HG03064 (cell line): Measurements from ENCODE around the gene GRAPL.
"Not testable (repeated sequence)": the region's sequence is repeated elsewhere in the genome, so short reads cannot be mapped to it uniquely, and the experiment has no call there.

Source experiments
- ATAC-seq: cut with Tn5 transposase; IDR thresholded peaks from one replicate; pipeline ENCODE4 v1.9.1; 2021; ENCODE audit warnings: low read depth; ENCODE audit not compliant: unreplicated experiment

Gene GRAPL

GRCh38 chr17:19136138-19136537 is 8.7 kb downstream of the GRAPL start:
- ATAC-seq, result not testable (repeated sequence)

GRCh38 chr17:19136605-19137004 is 9.2 kb downstream of the GRAPL start:
- ATAC-seq, result not testable (repeated sequence)

GRCh38 chr17:19137959-19138358 is 10.6 kb downstream of the GRAPL start:
- not testable (repeated sequence) for ATAC-seq

GRCh38 chr17:19141366-19142155 is 14.2 kb downstream of the GRAPL start:
- not testable (repeated sequence) for ATAC-seq

GRCh38 chr17:19142419-19142818 is 15.0 kb downstream of the GRAPL start:
- not testable (repeated sequence) for ATAC-seq

GRCh38 chr17:19143097-19143777 is 15.8 kb downstream of the GRAPL start:
- not testable (repeated sequence) for ATAC-seq

GRCh38 chr17:19144373-19144772 is 17.0 kb downstream of the GRAPL start:
- not testable (repeated sequence) for ATAC-seq

GRCh38 chr17:19145471-19145870 is 18.1 kb downstream of the GRAPL start:
- not testable (repeated sequence) for ATAC-seq

- ATAC-seq, result not testable (repeated sequence)
Measured at GRCh38 chr17:19150678-19151615, 23.6 kb downstream of the GRAPL start.

GRCh38 chr17:19157628-19158027 is 30.2 kb downstream of the GRAPL start:
- not testable (repeated sequence) for ATAC-seq

- ATAC-seq, result not testable (repeated sequence)
Measured at GRCh38 chr17:19158478-19158877, 31.1 kb downstream of the GRAPL start.

- ATAC-seq, result not testable (repeated sequence)
Measured at GRCh38 chr17:19158938-19159337, 31.5 kb downstream of the GRAPL start.

- not testable (repeated sequence) for ATAC-seq
Measured at GRCh38 chr17:19161308-19162107, 34.1 kb downstream of the GRAPL start.

- not testable (repeated sequence) for ATAC-seq
Measured at GRCh38 chr17:19162384-19163216, 35.2 kb downstream of the GRAPL start.

GRCh38 chr17:19174422-19174821 is 47.0 kb downstream of the GRAPL start:
- not testable (repeated sequence) for ATAC-seq

- ATAC-seq, result peak; percentile 63
Measured at GRCh38 chr17:19175410-19175809, 48.0 kb downstream of the GRAPL start.

GRCh38 chr17:19181040-19181875 is 53.9 kb downstream of the GRAPL start:
- ATAC-seq, result peak; percentile 77
